SU-DHL-6 (cell line): ENCODE measurements around the gene FAM83G.

Experiments
- H2AFZ ChIP-seq: fragments of 200-600 bp; sonication (generic); 2 replicates; pipeline ENCODE4 v1.6.1; 2014; ENCODE audit warnings: low read depth, mild to moderate bottlenecking, moderate library complexity, mixed read lengths, antibody characterized with exemption, low read length; ENCODE audit not compliant: severe bottlenecking
- H3F3A ChIP-seq: fragments of 200-600 bp; shearing (Covaris generic); 2 replicates; pipeline ENCODE4 v1.6.0; 2016; ENCODE audit warnings: antibody characterized with exemption, mild to moderate bottlenecking; ENCODE audit not compliant: insufficient read depth
- H3K27ac ChIP-seq: fragments of 200-600 bp; sonication (generic); 2 replicates; pipeline ENCODE4 v1.5.1; 2016; ENCODE audit warnings: low read depth, mild to moderate bottlenecking, low read length, moderate library complexity, mixed read lengths
- H3K27me3 ChIP-seq: fragments of 200-600 bp; sonication (generic), shearing (Covaris generic); 2 replicates; pipeline ENCODE4 v1.6.0; 2014; ENCODE audit warnings: mild to moderate bottlenecking, low read length
- H3K36me3 ChIP-seq: fragments of 200-600 bp; sonication (generic); 2 replicates; pipeline ENCODE4 v1.6.1; 2014; ENCODE audit warnings: mild to moderate bottlenecking, low read length, mixed read lengths
- H3K4me2 ChIP-seq: fragments of 300-600, 200-600 bp; shearing (Covaris generic), sonication (generic); 2 replicates; pipeline ENCODE4 v1.6.0; 2014; ENCODE audit warnings: low read length, low read depth, mild to moderate bottlenecking; ENCODE audit not compliant: poor library complexity, severe bottlenecking
- H3K4me3 ChIP-seq: fragments of 200-600 bp; sonication (generic); 2 replicates; pipeline ENCODE4 v1.5.1; 2014; ENCODE audit warnings: antibody characterized with exemption, low read length, mild to moderate bottlenecking, mixed read lengths; ENCODE audit not compliant: insufficient read depth, poor library complexity, severe bottlenecking
- H3K79me2 ChIP-seq: fragments of 200-600 bp; sonication (generic); 2 replicates; pipeline ENCODE4 v1.6.1; 2014; ENCODE audit warnings: mild to moderate bottlenecking, low read length, moderate library complexity; ENCODE audit not compliant: insufficient read depth
- H3K9ac ChIP-seq: fragments of 200-600 bp; sonication (generic); 2 replicates; pipeline ENCODE4 v1.7.0; 2014; ENCODE audit warnings: mild to moderate bottlenecking, low read length
- H3K9me2 ChIP-seq: fragments of 200-600 bp; sonication (generic); replicated peaks from 2 replicates; pipeline ENCODE4 v1.6.1; 2014; ENCODE audit warnings: low read length; ENCODE audit not compliant: insufficient read depth
- H3K9me3 ChIP-seq: fragments of 200-600 bp; sonication (generic); 2 replicates; pipeline ENCODE4 v1.6.1; 2014; ENCODE audit warnings: low read length, mixed read lengths; ENCODE audit not compliant: insufficient read depth
- H4K20me1 ChIP-seq: fragments of 200-600 bp; sonication (generic); 2 replicates; pipeline ENCODE4 v1.6.1; 2014; ENCODE audit warnings: low read depth, mild to moderate bottlenecking, antibody characterized with exemption, low read length, moderate library complexity, mixed read lengths
- CTCF ChIP-seq: fragments of 200-600 bp; sonication (generic); IDR thresholded peaks from one replicate; pipeline ENCODE4 v1.5.1; 2017; ENCODE audit warnings: antibody characterized with exemption, mild to moderate bottlenecking, low read length, moderate library complexity; ENCODE audit not compliant: insufficient read depth, poor library complexity, severe bottlenecking
- EZH2phosphoT487 ChIP-seq: fragments of 200-600 bp; sonication (generic), shearing (Covaris generic); conservative IDR thresholded peaks from 2 replicates; pipeline ENCODE4 v1.6.1; 2018; ENCODE audit warnings: mild to moderate bottlenecking, antibody characterized with exemption, low read length, moderate library complexity, mixed read lengths

FAM83G gene

GRCh38 chr17:18977021-18977420 lies 27.5 kb downstream of the FAM83G start:
- Histone ChIP-seq H3K27ac (no peak overlapping the region), H4K20me1 (no peaks in the 10 kb centered on the region), H3K9ac (no peak overlapping the region), H3K9me2 (no peaks in the 10 kb centered on the region), H3K27me3 (no peaks in the 10 kb centered on the region), H3K4me3 (no peak overlapping the region), H2AFZ (no peak overlapping the region), H3K4me2 (no peak overlapping the region), H3F3A (no peaks in the 10 kb centered on the region), H3K36me3 (no peaks in the 10 kb centered on the region), H3K79me2 (no peaks in the 10 kb centered on the region), H3K9me3 (no peaks in the 10 kb centered on the region)
- TF ChIP-seq CTCF (no peak), EZH2phosphoT487 (no peak)

GRCh38 chr17:18976201-18976600 lies 28.4 kb downstream of the FAM83G start:
- Histone ChIP-seq H3K27me3 (no peaks in the 10 kb centered on the region), H3F3A (no peaks in the 10 kb centered on the region), H3K27ac (no peak overlapping the region), H3K9me3 (no peaks in the 10 kb centered on the region), H3K4me2 (no peak overlapping the region), H3K9ac (no peak overlapping the region), H3K79me2 (no peaks in the 10 kb centered on the region), H3K36me3 (no peaks in the 10 kb centered on the region), H3K4me3 (no peak overlapping the region), H2AFZ (no peak overlapping the region), H4K20me1 (no peaks in the 10 kb centered on the region), H3K9me2 (no peaks in the 10 kb centered on the region)
- TF ChIP-seq EZH2phosphoT487 (no peak), CTCF (no peak)

GRCh38 chr17:18975597-18975996 lies 29.0 kb downstream of the FAM83G start:
- Histone ChIP-seq H4K20me1 (no peaks in the 10 kb centered on the region), H3K9ac (no peak overlapping the region), H3K9me3 (no peaks in the 10 kb centered on the region), H2AFZ (no peak overlapping the region), H3K27me3 (no peaks in the 10 kb centered on the region), H3K79me2 (no peaks in the 10 kb centered on the region), H3K27ac (no peak overlapping the region), H3F3A (no peaks in the 10 kb centered on the region), H3K4me3 (no peak overlapping the region), H3K9me2 (no peaks in the 10 kb centered on the region), H3K36me3 (no peaks in the 10 kb centered on the region), H3K4me2 (no peak overlapping the region)
- TF ChIP-seq CTCF (no peak), EZH2phosphoT487 (no peak)
